Coronary artery (tissue), 2 donors: ENCODE results near the gene SIK3.
"Not testable (repeated sequence)": the region's sequence is repeated elsewhere in the genome, so short reads cannot be mapped to it uniquely, and the experiment has no call there.

Source experiments
- DNase-seq: peaks from one replicate; pipeline ENCODE4 v3.0.0-alpha.2; 2017; ENCODE audit warnings: low spot score
- H3K27ac ChIP-seq, 2 donors: fragments of 200-600 bp; sonication (generic); one replicate each; pipeline ENCODE4 v1.5.1; 2016 to 2019
- H3K4me3 ChIP-seq: fragments of 200-600 bp; sonication (generic); 2 replicates; pipeline ENCODE4 v1.5.1; 2016; ENCODE audit warnings: mild to moderate bottlenecking, moderate library complexity
- CTCF ChIP-seq: fragments of 200-600 bp; sonication (generic); IDR thresholded peaks from one replicate; pipeline ENCODE4 v1.5.1; 2019; ENCODE audit warnings: antibody characterized with exemption

Gene SIK3

DNA sequence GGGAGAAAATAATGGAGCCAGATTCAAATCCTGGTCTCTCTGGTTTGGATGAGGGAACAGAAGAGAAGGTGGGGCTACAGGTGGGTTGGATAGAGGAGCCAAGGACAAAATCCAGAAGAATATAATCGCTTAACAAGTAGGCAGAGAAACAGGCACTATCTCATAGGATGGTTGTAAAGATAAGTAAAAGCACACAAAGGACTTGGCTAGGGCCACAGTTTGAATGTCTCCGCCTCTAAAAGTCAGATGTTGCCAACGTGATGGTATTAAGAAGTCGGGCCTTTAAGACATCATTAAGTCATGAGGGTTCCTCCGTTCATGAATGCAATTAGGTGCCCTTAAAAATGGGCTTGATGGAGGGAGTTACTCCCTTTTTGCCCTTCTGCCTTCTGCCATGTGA, 42.8 kb downstream of the SIK3 start:
- TF ChIP-seq CTCF, result no peak
- H3K4me3 ChIP-seq, result no peak overlapping the region

DNA sequence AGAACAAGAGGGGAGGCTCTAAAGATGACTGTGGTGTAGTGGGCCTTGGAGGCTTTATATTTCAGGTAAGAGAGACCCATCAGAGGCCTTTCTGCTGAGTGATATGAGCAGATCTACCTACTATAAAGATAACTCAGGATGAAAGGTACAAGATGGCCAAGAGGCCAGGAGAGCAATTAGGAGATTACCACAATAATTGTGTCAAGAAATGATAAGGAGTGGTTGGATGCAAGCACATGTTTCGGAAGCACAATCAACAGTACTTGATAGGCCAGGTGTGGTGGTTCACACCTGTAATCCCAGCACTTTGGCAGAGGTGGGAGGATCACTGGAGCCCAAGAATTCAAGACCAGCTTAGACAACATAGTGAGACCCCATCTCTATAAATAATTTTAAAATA, 43.8 kb downstream of the SIK3 start:
- no peak for TF ChIP-seq CTCF
- Histone ChIP-seq H3K4me3 (no peak overlapping the region), H3K27ac (no peak overlapping the region)
- no peak for DNase-seq

More for the DNA sequence above, 42.8 kb downstream of the SIK3 start:
- no peak for DNase-seq
- no peak overlapping the region for H3K27ac ChIP-seq

DNA sequence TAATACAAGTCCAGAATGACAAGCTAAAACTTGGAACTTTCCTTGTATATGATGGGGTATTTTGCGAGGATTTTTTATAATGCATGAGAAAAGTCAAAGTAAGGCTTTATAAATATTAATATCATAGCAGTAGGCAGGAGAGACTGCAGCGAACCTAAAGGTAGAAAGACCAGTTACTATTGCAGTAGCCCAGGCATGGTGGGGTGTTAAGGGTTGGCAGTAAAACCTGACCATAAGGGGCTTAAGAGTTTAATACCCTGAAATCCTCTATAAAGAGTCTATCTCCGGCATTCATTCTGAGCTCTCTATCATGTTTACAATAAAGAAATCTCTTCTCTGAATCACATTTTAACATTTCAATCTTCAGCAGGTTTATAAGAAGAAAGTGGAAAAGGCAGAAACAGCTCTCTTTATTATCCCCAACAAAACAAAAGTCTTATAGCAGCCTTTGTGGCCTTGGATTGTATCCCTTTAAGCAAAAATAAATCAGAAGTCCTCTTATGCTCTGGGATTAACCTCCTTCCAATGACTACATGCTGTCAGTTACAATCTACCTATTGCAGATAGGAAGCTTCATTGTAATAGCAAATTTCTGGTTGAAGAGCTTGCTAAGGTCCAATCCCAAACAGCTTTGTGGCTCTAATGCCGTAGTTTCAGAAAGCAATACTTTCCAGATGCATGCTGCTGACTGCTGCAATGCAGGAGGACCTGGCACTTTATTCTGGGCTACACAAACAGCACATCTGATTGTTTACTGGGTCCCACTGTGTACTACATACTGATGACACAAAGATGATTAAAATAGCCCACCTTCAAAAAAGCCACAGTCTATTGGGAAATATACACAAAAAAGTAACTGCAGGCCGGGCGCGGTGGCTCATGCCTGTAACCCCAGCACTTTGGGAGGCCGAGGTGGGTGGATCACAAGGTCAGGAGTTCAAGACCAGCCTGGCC, 45.8 kb downstream of the SIK3 start:
- no peak overlapping the region for H3K4me3 ChIP-seq

GRCh38 chr11:117050121-117050520, 48.1 kb downstream of the SIK3 start:
- H3K4me3 ChIP-seq, H3K27ac ChIP-seq, DNase-seq: not testable (repeated sequence)

More for the DNA sequence above, 45.8 kb downstream of the SIK3 start:
- TF ChIP-seq CTCF, result no peak
- no peak for DNase-seq
- no peak overlapping the region for H3K27ac ChIP-seq

DNA sequence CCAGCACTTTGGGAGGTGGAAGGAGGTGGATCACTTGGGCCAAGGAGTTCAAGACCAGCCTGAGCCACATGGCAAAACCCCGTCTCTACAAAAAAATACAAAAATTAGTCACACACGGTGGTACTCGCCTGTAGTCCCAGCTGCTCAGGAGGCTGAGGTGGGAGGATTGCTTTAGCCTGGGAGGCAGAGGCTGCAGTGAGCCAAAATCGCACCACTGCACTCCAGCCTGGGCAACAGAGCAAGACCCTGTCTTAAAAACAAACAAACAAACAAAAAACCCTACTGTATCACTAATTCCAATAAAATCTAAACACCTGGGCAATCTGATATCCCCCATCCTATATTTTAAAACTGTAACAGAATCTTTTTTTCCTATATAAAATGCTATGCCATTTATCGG, 51.6 kb downstream of the SIK3 start:
- not testable (repeated sequence) for DNase-seq, H3K27ac ChIP-seq, H3K4me3 ChIP-seq

GRCh38 chr11:117045956-117046355, 52.3 kb downstream of the SIK3 start:
- no peak overlapping the region for H3K4me3 ChIP-seq
- TF ChIP-seq CTCF, result no peak
- DNase-seq, result no peak
- H3K27ac ChIP-seq, result no peak overlapping the region

- DNase-seq, result no peak
- H3K4me3 ChIP-seq, result no peak overlapping the region
- H3K27ac ChIP-seq, result no peak overlapping the region
Observed at GRCh38 chr11:117045196-117045595, 53.0 kb downstream of the SIK3 start.

More at GRCh38 chr11:117045196-117045595, 53.0 kb downstream of the SIK3 start:
- TF ChIP-seq CTCF, result no peak
